ENCODE measurements around the gene CTU2. TPM values are rescaled to one million over a fixed set of nuclear protein-coding genes. Genes with fewer than 3 reads are reported as not detected.

The CTU2 gene
- total and polyA plus RNA-seq, 10 of the 15 experiments (the other 5 are each of a cell fraction or from before 2014, with no cell fraction given) = 0.32 to 44.5 (median 18.2) TPM

- TF ChIP-seq IRF5 (IDR thresholded peaks at IDR 0.05; ENCODE audit: borderline replicate concordance) = no peak
- TF ChIP-seq MTA2 (IDR thresholded peaks at IDR 0.05; ENCODE audit: low read depth) = no peak
- no peak for TF ChIP-seq SUZ12 (IDR thresholded peaks at IDR 0.05; ENCODE audit: unreplicated experiment)
- no peak for TF ChIP-seq SMC3 (IDR thresholded peaks at IDR 0.05; ENCODE audit: borderline replicate concordance, low read length)
- no peak for TF ChIP-seq RAD21 (IDR thresholded peaks at IDR 0.05; ENCODE audit: insufficient read depth, low read depth, low read length)
- peak; percentile 85 for TF ChIP-seq DPF2 (IDR thresholded peaks at IDR 0.05)
- TF ChIP-seq ZBTB33 (IDR thresholded peaks at IDR 0.05) = no peak
- peak; percentile 85 for TF ChIP-seq KLF5 (IDR thresholded peaks at IDR 0.05; ENCODE audit: partially characterized antibody)
- no peak for TF ChIP-seq IKZF2 (IDR thresholded peaks at IDR 0.05)
- no peak for TF ChIP-seq CBX5 (IDR thresholded peaks at IDR 0.05; ENCODE audit: low read depth)
- no peak for TF ChIP-seq TBL1XR1 (IDR thresholded peaks at IDR 0.05; ENCODE audit: low read depth, low read length)
- no peak for TF ChIP-seq RCOR1 (conservative IDR thresholded peaks at IDR 0.05; ENCODE audit: low read depth, low read length)
- TF ChIP-seq EED (IDR thresholded peaks at IDR 0.05; ENCODE audit: low read depth) = no peak
- peak; percentile 66; the same call in 1 of the 2 replicates for TF ChIP-seq ZNF217 (IDR thresholded peaks at IDR 0.05)
- TF ChIP-seq IRF3 (IDR thresholded peaks at IDR 0.05) = peak; percentile 5; the same call in 1 of the 2 replicates
- TF ChIP-seq ZNF687 (IDR thresholded peaks at IDR 0.05) = peak; percentile 81
- peak; percentile 66; the same call in 1 of the 2 replicates for TF ChIP-seq HDAC2 (IDR thresholded peaks at IDR 0.05)
- peak; percentile 92 for TF ChIP-seq JUND (IDR thresholded peaks at IDR 0.05; ENCODE audit: low read depth, low read length)
- TF ChIP-seq ESRRA (IDR thresholded peaks at IDR 0.05; ENCODE audit: low read length) = no peak
- TF ChIP-seq CREB1 (IDR thresholded peaks at IDR 0.05; ENCODE audit: low read depth) = peak; percentile 99
- TF ChIP-seq YY1 (IDR thresholded peaks at IDR 0.05; ENCODE audit: low read depth, low read length) = peak; percentile 83
- peak; percentile 83; the same call in 1 of the 2 replicates for TF ChIP-seq GATAD2B (conservative IDR thresholded peaks at IDR 0.05; ENCODE audit: low read depth)
- peak; percentile 37; the same call in 1 of the 2 replicates for TF ChIP-seq PAX5 (IDR thresholded peaks at IDR 0.05; ENCODE audit: borderline replicate concordance, low read depth, low read length)
- peak; percentile 92 for TF ChIP-seq IKZF1 (conservative IDR thresholded peaks at IDR 0.05)
Observed at GRCh38 chr16:88706229-88706964, at the start of gene CTU2, which contains the start of gene RNF166 (continued).

Data from GM12878 (cell line).